Peyer's patch (tissue), 4 donors: ENCODE results near the gene CDC42BPA.

Experiments
- CTCF ChIP-seq, 6 experiments: fragments of 450-650 bp in 4 of 6; fragments of 200-600 bp in 2 of 6; sonication (generic) in 1 of 6; IDR thresholded peaks; one replicate each; pipeline ENCODE4 v1.5.1; 2017 to 2019; ENCODE audit warnings: antibody characterized with exemption in 6 of 6, mild to moderate bottlenecking in 3 of 6, moderate library complexity in 1 of 6
- POLR2A ChIP-seq, 2 donors: fragments of 450-650 bp; IDR thresholded peaks; one replicate each; pipeline ENCODE4 v1.5.1; 2017; ENCODE audit warnings: antibody characterized with exemption in 2 of 2, mild to moderate bottlenecking in 2 of 2, moderate library complexity in 2 of 2

GRCh38 chr1:227342075-227342829, 24.0 kb upstream of the CDC42BPA start:
- TF ChIP-seq CTCF (IDR thresholded peaks at IDR 0.05) (no peak), POLR2A (IDR thresholded peaks at IDR 0.05) (no peak)
